HCT116 (cell line): ENCODE data around the gene KRTAP4-8.

Experiments used
- CTCF ChIP-seq, 3 experiments: fragments of 200-600 bp in 1 of 3; sonication (generic) in 1 of 3; IDR thresholded peaks in 2 of 3; conservative IDR thresholded peaks in 1 of 3; 2 replicates each; pipeline ENCODE4 v1.5.1; 2012 to 2017; ENCODE audit warnings: low read depth in 2 of 3, low read length in 2 of 3, antibody characterized with exemption in 1 of 3, borderline replicate concordance in 1 of 3, control low read depth in 1 of 3, mild to moderate bottlenecking in 1 of 3, mixed read lengths in 1 of 3, mixed run types in 1 of 3, moderate library complexity in 1 of 3; ENCODE audit not compliant: insufficient read depth in 1 of 3
- JUND ChIP-seq: IDR thresholded peaks from 2 replicates; pipeline ENCODE4 v1.6.1; 2012
- MAX ChIP-seq: IDR thresholded peaks from 2 replicates; pipeline ENCODE4 v1.6.1; 2012
- POLR2A ChIP-seq: IDR thresholded peaks from 2 replicates; pipeline ENCODE4 v1.7.0; 2011; ENCODE audit warnings: borderline replicate concordance; ENCODE audit not compliant: insufficient read depth, insufficient read length; ENCODE audit errors: extremely low read depth
- SP1 ChIP-seq: IDR thresholded peaks from 2 replicates; pipeline ENCODE4 v1.6.1; 2012; ENCODE audit warnings: low read depth

- TF ChIP-seq SP1 (no peak), JUND (no peak), MAX (no peak), POLR2A (no peak), CTCF (IDR thresholded peaks at IDR 0.05 in 2 of 3, conservative IDR thresholded peaks at IDR 0.05 in 1 of 3; ENCODE audit: borderline replicate concordance in 1 of 3, insufficient read depth in 1 of 3, low read depth in 2 of 3, low read length in 2 of 3) (no peak)
Measured at GRCh38 chr17:41101586-41102259, 3.8 kb upstream of the KRTAP4-8 start, which contains the start of gene KRTAP4-16.
